ENCODE measurements around the gene CD101. TPM values are rescaled to one million over a fixed set of nuclear protein-coding genes. Genes with fewer than 3 reads are reported as not detected.

Gene CD101
- total RNA-seq, 2 experiments from 2014 or later: 2.1 to 2.2 TPM

DNA sequence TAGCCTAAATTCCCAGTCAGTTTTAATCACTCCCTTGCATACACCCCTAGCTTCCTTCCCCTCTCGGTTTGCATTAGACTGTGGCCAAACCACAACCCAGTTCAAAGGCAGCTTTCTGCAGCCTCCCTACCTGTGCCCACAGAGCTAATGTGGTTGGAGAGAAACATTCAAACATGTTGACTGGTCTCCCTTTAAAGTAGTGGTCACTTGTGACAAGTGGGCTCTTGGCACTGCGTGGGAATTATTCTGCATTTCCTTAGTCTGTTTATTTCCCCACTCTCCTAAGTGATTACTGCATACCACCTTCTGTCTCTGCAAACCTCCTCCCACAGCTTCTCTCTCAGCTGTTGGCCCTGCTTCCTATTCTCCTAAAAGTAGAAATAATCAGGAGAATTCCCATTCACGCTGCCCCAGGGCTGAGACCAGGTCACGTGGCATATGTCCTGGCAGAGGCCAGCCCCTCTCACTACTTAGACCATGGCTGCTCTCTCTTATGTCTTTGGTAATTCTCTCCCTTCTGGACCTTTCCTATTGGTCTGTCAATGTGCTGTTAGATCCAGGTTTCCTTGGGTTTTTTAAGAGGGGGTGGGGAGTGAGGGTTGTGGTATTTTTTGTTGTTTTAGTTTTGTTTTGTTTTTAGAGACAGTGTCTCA lies 38.4 kb upstream of the CD101 start:
- Mint-ChIP-seq H3K4me1 (ENCODE audit: low read depth) (peaks cover 5% of the 10 kb centered on the region), H3K36me3 (ENCODE audit: low read depth) (no peaks in the 10 kb centered on the region), H3K4me3 (no peak overlapping the region), H3K27ac (no peak overlapping the region), H3K27me3 (no peaks in the 10 kb centered on the region), H3K9me3 (no peaks in the 10 kb centered on the region)
- TF ChIP-seq CTCF (IDR thresholded peaks at IDR 0.05): no peak
- intact Hi-C loops (cut with DNase I, micrococcal nuclease): no loop called here
- no peak overlapping the region for H3K4me3 ChIP-seq (ENCODE audit: low read length)
- POLR2A ChIA-PET: interaction anchor here (0.9 to 2.9 kb wide), 2 partner anchors 24 to 97 kb away, joined by 4 to 16 read pairs; partner anchors contain the start of gene TTF2
- peaks cover 17% of the 10 kb centered on the region for H3K4me1 ChIP-seq (ENCODE audit: insufficient read depth, low read length)
- peak in 4 of 14 experiments; percentile 19 to 52 (median 36) for DNase-seq
- no peaks in the 10 kb centered on the region for H3K36me3 ChIP-seq (ENCODE audit: insufficient read depth, low read length)
- peak; percentile 62 for ATAC-seq (ENCODE audit: poor library complexity)
- no peaks in the 10 kb centered on the region for H3K9me3 ChIP-seq (ENCODE audit: control insufficient read depth in 1 of 2, insufficient read depth in 1 of 2, low read length in 2 of 2)
- H3K27ac ChIP-seq (ENCODE audit: low read depth in 1 of 2, low read length in 2 of 2): no peak overlapping the region
- no peaks in the 10 kb centered on the region for H3K27me3 ChIP-seq (ENCODE audit: control insufficient read depth in 1 of 2, insufficient read depth in 2 of 2, low read length in 2 of 2)
- CTCF ChIA-PET: no interaction called here

- ChIA-PET CTCF (no interaction called here), POLR2A (no interaction called here)
- H3K27me3 ChIP-seq (ENCODE audit: control insufficient read depth in 1 of 2, insufficient read depth in 2 of 2, low read length in 2 of 2): no peaks in the 10 kb centered on the region
- H3K36me3 Mint-ChIP-seq (ENCODE audit: low read depth): no peaks in the 10 kb centered on the region
- H3K4me3 Mint-ChIP-seq: no peak overlapping the region
- intact Hi-C loops (cut with DNase I, micrococcal nuclease): no loop called here
- H3K36me3 ChIP-seq (ENCODE audit: insufficient read depth, low read length): no peaks in the 10 kb centered on the region
- peaks cover 17% of the 10 kb centered on the region for H3K4me1 ChIP-seq (ENCODE audit: insufficient read depth, low read length)
- no peak for DNase-seq
- no peak overlapping the region for H3K27ac Mint-ChIP-seq
- no peak overlapping the region for H3K4me3 ChIP-seq (ENCODE audit: low read length)
- ATAC-seq (ENCODE audit: poor library complexity): no peak
- H3K9me3 ChIP-seq (ENCODE audit: control insufficient read depth in 1 of 2, insufficient read depth in 1 of 2, low read length in 2 of 2): no peaks in the 10 kb centered on the region
- H3K9me3 Mint-ChIP-seq: no peaks in the 10 kb centered on the region
- H3K27ac ChIP-seq (ENCODE audit: low read depth in 1 of 2, low read length in 2 of 2): no peak overlapping the region
- no peaks in the 10 kb centered on the region for H3K4me1 Mint-ChIP-seq (ENCODE audit: low read depth)
- no peak for TF ChIP-seq CTCF (IDR thresholded peaks at IDR 0.05)
- H3K27me3 Mint-ChIP-seq: no peaks in the 10 kb centered on the region
Observed at GRCh38 chr1:116966791-116967190, 34.8 kb upstream of the CD101 start.

DNA sequence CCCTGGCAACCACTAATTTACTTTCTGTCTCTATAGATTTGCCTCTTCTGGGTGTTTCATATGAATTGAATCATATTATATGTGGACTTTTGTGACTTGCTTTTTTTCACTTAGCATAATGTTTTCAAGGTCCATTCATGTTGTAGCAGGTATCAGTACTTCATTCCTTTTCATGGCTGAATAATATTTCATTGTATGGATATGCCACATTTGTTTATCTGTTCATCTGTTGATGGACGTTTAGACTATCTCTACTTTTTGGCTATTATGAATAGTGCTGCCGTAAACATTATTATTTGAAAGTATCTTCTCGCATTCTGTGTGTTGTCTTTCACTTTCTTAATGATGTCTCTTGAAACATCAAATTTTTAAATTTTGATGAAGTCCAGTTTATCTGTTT lies 32.8 kb upstream of the CD101 start:
- CTCF ChIA-PET: no interaction called here

More for the DNA sequence above, 32.8 kb upstream of the CD101 start:
- Histone ChIP-seq H3K27me3 (ENCODE audit: control insufficient read depth in 1 of 2, insufficient read depth in 2 of 2, low read length in 2 of 2) (no peaks in the 10 kb centered on the region), H3K4me3 (ENCODE audit: low read length) (no peak overlapping the region), H3K9me3 (ENCODE audit: control insufficient read depth in 1 of 2, insufficient read depth in 1 of 2, low read length in 2 of 2) (no peaks in the 10 kb centered on the region), H3K27ac (ENCODE audit: low read depth in 1 of 2, low read length in 2 of 2) (no peak overlapping the region), H3K36me3 (ENCODE audit: insufficient read depth, low read length) (no peaks in the 10 kb centered on the region), H3K4me1 (ENCODE audit: insufficient read depth, low read length) (peaks cover under 1% of the 10 kb centered on the region)
- intact Hi-C loops (cut with DNase I, micrococcal nuclease): no loop called here
- H3K9me3 Mint-ChIP-seq: no peaks in the 10 kb centered on the region
- no peak overlapping the region for H3K27ac Mint-ChIP-seq
- no peaks in the 10 kb centered on the region for H3K4me1 Mint-ChIP-seq (ENCODE audit: low read depth)
- H3K36me3 Mint-ChIP-seq (ENCODE audit: low read depth): no peaks in the 10 kb centered on the region
- POLR2A ChIA-PET: no interaction called here
- ATAC-seq (ENCODE audit: poor library complexity): no peak
- H3K27me3 Mint-ChIP-seq: no peaks in the 10 kb centered on the region
- no peak for TF ChIP-seq CTCF (IDR thresholded peaks at IDR 0.05)
- no peak for DNase-seq
- H3K4me3 Mint-ChIP-seq: no peak overlapping the region
